Panc1 (cell line): ENCODE data around the gene RNU6-8.

Source experiments
- POLR2AphosphoS5 ChIP-seq: IDR thresholded peaks from 2 replicates; pipeline ENCODE4 v1.6.1; 2012; ENCODE audit warnings: mild to moderate bottlenecking, low read depth, low read length, moderate library complexity
- TF ChIP-seq, protein P1 (sequence below): fragments of 450-650 bp; IDR thresholded peaks from 2 replicates; pipeline ENCODE4 v1.5.1; 2017; ENCODE audit warnings: mild to moderate bottlenecking

GRCh38 chr14:32205554-32205953 lies 2.5 kb upstream of the RNU6-8 start:
- TF ChIP-seq, protein P1, sequence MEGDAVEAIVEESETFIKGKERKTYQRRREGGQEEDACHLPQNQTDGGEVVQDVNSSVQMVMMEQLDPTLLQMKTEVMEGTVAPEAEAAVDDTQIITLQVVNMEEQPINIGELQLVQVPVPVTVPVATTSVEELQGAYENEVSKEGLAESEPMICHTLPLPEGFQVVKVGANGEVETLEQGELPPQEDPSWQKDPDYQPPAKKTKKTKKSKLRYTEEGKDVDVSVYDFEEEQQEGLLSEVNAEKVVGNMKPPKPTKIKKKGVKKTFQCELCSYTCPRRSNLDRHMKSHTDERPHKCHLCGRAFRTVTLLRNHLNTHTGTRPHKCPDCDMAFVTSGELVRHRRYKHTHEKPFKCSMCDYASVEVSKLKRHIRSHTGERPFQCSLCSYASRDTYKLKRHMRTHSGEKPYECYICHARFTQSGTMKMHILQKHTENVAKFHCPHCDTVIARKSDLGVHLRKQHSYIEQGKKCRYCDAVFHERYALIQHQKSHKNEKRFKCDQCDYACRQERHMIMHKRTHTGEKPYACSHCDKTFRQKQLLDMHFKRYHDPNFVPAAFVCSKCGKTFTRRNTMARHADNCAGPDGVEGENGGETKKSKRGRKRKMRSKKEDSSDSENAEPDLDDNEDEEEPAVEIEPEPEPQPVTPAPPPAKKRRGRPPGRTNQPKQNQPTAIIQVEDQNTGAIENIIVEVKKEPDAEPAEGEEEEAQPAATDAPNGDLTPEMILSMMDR, result no peak
- no peak for TF ChIP-seq POLR2AphosphoS5
